KBM-7 (cell line): ENCODE results near the gene NGFR.
A peak's percentile ranks its signal among the peaks of the same experiment; 100 is the strongest.
"Not testable (repeated sequence)": the region's sequence is repeated elsewhere in the genome, so short reads cannot be mapped to it uniquely, and the experiment has no call there.

Source experiments
- DNase-seq: peaks from one replicate; pipeline ENCODE4 v3.0.0-alpha.2; 2015
- in situ Hi-C: fragments of 300-500 bp; cut with MboI; formaldehyde crosslinking; loops from 2 replicates; pipeline ENCODE4 v1.14.3; 2020; ENCODE audit warnings: low sequenced_read_pairs, low pct_unique_long_range_greater_than_20kb, mixed read lengths

NGFR gene

GRCh38 chr17:49525831-49526741 is 31.0 kb downstream of the NGFR start:
- DNase-seq, result no peak
- in situ Hi-C loops, result no loop called here

DNA sequence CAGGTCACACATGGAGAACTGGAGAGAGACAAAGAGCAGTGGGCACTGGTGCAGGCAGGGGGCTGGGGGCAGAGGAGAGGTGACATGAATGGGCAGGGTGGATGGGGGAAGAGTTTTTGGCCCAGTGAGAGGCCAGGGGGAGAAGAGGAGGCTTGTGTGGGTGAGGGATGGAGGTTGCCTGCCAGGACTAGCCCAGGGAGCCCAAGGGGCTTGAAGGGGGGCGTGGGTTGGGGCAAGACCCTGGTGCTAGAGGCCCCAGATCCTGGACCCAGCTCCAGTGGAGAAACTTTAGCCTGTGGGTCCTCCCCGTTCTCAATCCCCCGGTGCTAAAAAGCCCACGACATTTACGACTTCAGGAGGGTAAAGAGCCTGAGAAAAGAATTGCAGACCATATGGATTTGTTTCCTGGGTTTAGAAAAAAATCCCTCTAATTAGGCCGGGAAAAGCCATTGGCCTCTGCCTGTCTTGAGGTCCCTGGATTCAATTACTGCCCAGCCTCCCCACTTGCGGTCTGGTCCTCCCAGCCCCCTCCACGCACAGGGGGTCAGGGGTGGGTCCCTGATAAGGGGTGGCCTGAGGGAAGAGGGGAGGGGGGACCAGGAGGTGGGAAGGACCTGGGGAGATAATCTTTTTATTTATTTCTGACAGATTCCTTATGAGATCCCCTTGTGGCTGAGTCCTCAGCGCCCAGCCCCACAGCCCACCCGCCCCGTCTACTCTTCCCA is 33.0 kb downstream of the NGFR start:
- in situ Hi-C loops, result no loop called here
- DNase-seq, result no peak

- in situ Hi-C loops, result no loop called here
These were observed 33.9 kb downstream of the NGFR start for GRCh38 chr17:49528966-49529365.

DNA sequence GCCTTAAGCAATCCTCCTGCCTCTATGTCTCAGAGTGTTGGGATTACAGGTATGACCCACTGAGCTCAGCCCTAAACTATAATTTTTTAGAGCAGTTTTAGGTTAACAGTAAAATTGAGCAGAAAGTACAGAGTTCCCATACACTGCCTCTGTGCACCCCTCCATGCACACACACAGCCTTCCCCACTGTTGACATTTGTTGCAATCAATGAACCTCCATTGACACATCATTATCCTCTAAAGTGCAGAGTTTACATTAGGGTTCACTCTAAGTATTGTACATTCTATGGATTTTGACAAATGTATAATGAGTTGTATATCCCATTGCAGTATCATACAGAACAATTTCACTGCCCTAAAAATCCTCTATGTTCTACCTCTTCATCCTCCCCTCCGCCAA is 35.0 kb downstream of the NGFR start:
- in situ Hi-C loops, result no loop called here
- no peak for DNase-seq

More at GRCh38 chr17:49528966-49529365, 33.9 kb downstream of the NGFR start:
- DNase-seq, result no peak

GRCh38 chr17:49543860-49544259 is 48.8 kb downstream of the NGFR start:
- DNase-seq, result no peak
- in situ Hi-C loops, result no loop called here

DNA sequence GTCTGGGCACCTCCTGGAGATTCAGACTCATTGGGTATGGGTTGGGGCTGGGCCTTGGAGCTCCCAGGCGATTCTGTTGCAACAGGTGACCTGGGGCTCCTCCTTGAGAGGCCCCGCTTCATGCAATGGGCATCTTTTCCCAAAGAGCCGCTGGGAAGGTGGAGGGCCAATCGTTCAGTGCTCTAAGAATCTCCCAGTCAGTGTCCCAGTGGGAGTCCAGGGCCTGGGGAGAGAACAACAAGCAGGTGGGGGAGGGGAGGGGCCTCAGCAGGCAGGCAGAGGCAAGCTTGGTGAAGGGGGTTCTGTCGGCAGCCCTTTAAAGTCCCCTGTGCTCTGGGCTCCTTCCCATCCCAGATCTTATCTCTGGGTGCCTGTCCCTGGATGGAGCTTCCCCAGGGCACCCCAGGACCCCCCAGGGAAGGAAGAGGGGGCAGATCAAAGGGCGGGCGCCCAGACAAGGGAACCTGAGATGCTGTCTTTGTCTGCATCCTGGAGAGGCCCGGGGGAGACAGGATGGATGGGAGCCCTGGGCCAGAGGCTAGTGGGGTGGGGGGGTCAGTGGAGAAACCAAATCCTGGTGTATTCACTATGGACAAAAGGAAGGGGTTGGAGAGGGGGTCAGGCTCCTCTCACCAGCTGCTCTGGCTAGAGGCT is 50.0 kb downstream of the NGFR start:
- in situ Hi-C loops, result no loop called here
- DNase-seq, result no peak

DNA sequence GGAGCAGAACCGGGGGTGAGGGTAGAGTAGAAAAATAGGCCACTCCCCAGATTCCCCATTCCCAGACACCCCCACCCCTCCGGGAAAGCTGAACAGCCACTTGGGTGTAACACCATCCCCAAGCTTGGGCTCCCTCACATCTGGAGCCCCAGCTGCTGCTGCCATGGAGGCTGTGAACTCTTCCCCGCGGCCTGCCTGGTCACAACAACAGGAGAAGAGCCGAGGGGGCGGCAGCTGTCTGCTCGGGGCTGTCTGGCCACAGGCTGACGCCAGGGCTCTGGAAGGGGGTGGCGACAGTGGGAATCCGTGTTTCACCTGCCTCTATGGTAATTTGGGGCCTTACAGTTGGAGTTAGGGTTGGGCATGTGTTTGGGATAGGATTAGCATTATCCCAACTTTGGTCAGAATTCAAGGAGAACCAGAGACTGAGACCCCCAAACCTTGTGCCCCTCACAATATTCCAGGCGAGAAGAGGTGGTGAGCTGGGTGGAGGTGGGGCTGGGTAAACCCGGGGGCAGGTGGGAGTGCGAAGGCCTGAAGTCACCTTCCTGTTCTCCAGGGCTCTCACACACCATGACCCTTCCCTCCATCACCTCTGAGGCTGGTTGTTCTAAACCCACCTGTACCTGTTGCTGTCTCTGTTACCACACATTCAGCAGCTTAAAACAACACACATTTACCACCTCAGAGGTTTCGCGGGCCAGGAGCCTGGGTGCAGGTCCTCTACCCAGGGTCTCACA is 50.9 kb downstream of the NGFR start:
- in situ Hi-C loops, result no loop called here
- no peak for DNase-seq

GRCh38 chr17:49546546-49547535 is 51.7 kb downstream of the NGFR start:
- in situ Hi-C loops, result no loop called here
- no peak for DNase-seq

GRCh38 chr17:49547566-49547965 is 52.5 kb downstream of the NGFR start:
- in situ Hi-C loops, result no loop called here
- no peak for DNase-seq

- in situ Hi-C loops, result no loop called here
These were observed 53.0 kb downstream of the NGFR start for GRCh38 chr17:49548051-49548505.

GRCh38 chr17:49548506-49549310 is 53.6 kb downstream of the NGFR start:
- in situ Hi-C loops, result no loop called here
- DNase-seq, result peak; percentile 40

More at GRCh38 chr17:49548051-49548505, 53.0 kb downstream of the NGFR start:
- no peak for DNase-seq

DNA sequence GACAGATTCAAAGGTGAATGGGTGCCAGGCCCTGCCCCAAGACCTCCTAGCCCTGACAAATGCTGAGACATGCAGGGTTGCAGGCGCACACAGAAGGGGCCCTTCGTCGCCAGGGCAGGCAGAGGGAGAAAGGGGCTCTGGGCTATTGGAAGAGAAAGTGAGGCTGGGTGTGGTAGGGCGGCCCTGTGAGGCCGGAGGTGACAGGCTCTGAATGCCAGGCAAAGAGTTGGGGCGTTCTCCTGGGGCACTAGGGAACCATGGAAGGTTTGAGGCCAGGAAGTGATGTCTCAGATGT is 54.2 kb downstream of the NGFR start:
- in situ Hi-C loops, result no loop called here
- no peak for DNase-seq

DNA sequence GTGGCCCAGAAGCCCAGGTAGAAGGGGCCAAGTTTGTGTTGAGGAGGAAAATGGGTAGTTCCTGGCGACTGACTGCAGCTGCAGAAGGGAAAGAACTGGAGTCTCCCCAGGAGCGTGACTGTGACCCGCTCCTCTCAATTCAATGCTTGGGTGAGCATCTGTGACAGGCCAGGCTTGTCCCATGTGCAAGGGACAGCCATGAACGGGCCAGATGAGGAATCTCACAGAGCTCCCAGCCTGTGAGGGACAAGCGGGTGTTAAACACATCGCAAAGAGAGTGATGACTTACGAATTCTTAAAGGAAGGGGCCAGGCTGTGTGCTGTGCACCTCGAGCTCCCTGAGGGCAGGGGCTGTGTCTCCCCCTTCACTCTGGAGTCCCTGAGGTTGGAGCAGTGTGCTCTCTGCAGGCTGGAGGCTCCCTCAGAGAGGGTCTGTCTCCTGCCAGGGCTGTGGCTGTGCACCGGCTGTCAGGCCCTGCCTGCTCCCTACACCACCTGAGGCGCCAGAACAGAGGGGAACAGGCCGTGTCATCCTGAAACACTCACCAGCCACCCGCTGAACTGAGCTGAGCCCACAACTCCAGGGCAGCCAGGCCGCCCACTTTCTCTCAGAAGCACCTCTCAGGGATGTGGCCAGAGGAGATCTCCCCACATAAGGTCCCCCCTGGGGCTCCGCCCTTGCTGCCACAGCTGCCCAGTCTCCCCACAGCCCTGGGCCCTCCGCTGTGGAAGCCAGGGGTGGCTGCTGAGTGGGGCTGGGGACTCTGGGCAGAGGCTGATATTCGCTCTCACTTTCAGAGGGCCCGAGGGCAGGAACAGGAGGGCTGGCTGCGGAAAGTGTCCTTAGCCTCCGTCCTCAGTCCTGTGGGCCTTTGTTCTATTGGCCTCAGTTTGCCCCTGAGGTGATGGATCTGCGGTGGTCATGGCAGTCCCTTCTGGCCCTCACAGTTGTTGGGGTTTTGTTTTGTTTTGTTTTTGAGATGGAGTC is 54.9 kb downstream of the NGFR start:
- no peak for DNase-seq
- in situ Hi-C loops, result loop anchor here (10.0 to 25.0 kb wide), 2 partner anchors 115 to 437 kb away; partner anchors contain the start of gene DLX3

DNA sequence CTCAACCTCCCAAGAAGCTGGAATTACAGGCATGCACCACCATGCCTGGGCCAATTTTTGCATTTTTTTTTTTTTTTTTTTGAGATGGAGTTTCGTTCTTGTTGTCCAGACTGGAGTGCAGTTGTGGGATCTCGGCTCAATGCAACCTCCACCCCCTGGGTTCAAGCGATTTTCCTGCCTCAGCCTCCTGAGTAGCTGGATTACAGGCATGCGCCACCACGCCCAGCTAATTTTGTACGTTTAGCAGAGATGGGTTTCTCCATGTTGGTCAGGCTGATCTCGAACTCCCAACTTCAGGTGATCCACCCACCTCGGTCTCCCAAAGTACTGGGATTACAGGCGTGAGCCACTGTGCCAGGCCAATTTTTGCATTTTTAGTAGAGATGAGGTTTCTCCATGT is 55.7 kb downstream of the NGFR start:
- not testable (repeated sequence) for DNase-seq
- in situ Hi-C loops, result loop anchor here (10.0 to 25.0 kb wide), 2 partner anchors 116 to 437 kb away; partner anchors contain the start of gene DLX3

- in situ Hi-C loops, result loop anchor here (10.0 to 25.0 kb wide), 2 partner anchors 117 to 436 kb away; partner anchors contain the start of gene DLX3
- no peak for DNase-seq
These were observed 56.4 kb downstream of the NGFR start for GRCh38 chr17:49551221-49552069.
